ENCODE measurements around the gene THRB.
"Not testable (repeated sequence)": the region's sequence is repeated elsewhere in the genome, so short reads cannot be mapped to it uniquely, and the experiment has no call there.

The THRB gene

GRCh38 chr3:24110051-24110450 is 384.6 kb downstream of the THRB start:
- no peak for DNase-seq (ENCODE audit: low read depth, low spot score)

DNA sequence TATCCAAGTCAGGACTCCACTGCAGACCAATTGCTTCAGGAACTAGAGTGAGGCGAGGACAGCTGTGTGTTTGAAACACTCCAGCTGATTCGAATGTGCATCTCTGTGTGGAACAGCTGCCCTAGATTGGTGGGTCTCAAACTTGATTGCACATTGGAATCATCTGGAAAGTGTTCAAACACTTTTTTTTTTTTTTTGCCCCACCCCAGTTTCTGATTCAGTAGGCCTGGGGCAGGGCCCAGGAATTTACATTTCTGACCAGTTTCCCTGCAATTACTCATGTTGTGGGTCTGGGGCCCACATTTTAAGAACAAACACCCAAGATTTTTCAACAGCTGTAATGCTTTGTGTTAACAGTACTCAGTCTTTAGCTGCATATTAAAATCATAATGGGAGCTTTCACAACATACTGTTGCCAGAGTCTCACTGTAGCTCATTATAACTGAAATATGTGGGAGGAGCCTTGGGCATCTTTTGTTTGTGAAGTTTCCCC is 392.9 kb downstream of the THRB start:
- DNase-seq (ENCODE audit: low read depth, low spot score) = no peak

DNA sequence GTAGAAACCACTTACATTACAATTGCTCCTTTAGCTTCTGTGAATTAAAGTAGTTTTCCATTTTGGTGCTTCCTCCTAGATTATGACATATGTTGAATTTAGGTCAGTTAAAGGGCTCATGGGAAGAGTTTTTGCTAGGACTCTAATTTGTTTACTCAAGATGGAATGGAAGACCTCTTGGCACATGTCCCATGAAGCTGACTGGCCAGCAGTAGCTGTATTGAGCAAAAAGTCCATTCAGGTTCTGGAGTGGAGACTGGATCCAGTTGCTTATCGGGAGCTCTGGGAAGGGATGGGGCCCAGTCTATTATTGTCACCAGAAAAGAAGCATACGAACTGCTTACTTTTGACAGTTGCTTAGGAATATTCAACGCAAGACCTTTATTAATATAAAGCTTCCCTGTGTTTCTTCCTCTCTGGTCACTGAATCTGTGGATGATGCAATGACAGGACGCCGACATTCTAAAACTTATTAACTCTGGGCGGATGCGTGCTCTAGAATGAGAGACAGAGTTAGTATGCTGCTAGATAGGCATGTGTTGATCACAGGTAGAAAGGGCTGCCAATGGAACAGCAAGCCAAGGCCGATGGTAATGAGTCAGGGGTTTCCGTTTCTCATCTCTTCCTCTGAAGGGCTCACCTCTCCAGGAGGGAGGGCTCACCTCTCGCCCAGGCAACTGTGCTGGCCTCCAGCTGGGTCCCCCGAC is 393.8 kb downstream of the THRB start:
- DNase-seq (ENCODE audit: low read depth, low spot score) = no peak

GRCh38 chr3:24096695-24097290 is 397.9 kb downstream of the THRB start:
- DNase-seq (ENCODE audit: low read depth, low spot score) = no peak

- DNase-seq (ENCODE audit: low read depth, low spot score) = no peak
These were observed 398.4 kb downstream of the THRB start for GRCh38 chr3:24096271-24096670.

GRCh38 chr3:24094818-24095217 is 399.8 kb downstream of the THRB start:
- not testable (repeated sequence) for DNase-seq (ENCODE audit: low read depth, low spot score)

- no peak for DNase-seq (ENCODE audit: low read depth, low spot score)
These were observed 405.9 kb downstream of the THRB start for GRCh38 chr3:24088782-24089181.

- DNase-seq (ENCODE audit: low read depth, low spot score) = no peak
These were observed 407.2 kb downstream of the THRB start for GRCh38 chr3:24087469-24087868.

DNA sequence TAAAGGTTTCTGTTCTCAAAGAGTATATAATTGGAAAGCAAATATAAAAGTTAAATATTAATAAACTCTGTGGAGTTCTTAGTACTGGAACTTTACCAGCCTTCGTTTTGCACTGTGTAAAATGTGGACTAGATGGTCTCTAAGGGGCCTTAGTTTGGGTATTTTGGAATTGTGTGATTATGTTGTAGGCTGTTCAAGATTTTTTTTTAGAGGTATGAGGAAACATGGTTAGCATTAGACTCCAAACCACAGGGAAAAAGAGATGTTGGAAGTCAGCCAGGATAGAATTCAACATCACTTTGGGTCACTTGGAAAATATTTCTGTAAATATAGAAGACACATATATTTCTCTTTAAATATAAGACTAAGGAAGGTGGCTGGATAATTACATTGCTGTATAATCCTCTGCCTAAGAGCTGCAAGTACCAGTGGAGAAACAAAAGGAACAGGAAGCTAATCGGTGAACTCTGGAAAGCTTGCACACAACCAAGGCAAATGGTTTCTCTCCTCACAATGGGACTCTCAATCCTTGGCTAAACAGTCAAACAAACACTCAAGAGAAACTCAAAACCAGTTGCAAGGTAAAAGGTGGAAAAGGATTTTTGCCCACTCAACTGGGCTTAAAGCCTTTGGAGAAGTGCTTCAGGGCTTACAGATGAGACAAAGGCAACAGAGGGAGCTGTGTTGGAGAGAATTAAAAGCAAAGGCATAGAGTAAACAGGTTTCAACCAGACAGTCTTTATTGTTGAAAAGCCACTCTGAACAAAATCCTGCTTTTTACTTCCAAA is 407.8 kb downstream of the THRB start:
- DNase-seq (ENCODE audit: low read depth, low spot score) = no peak

GRCh38 chr3:24086206-24086605 is 408.4 kb downstream of the THRB start:
- no peak for DNase-seq (ENCODE audit: low read depth, low spot score)

- no peak for DNase-seq (ENCODE audit: low read depth, low spot score)
These were observed 422.5 kb downstream of the THRB start for GRCh38 chr3:24072193-24072592.

- DNase-seq (ENCODE audit: low read depth, low spot score) = no peak
These were observed 425.6 kb downstream of the THRB start for GRCh38 chr3:24069045-24069444.

- DNase-seq (ENCODE audit: low read depth, low spot score) = no peak
These were observed 427.2 kb downstream of the THRB start for GRCh38 chr3:24067483-24067882.
